GM18520 (cell line): ENCODE data around the gene TOMM40.
"Not testable (repeated sequence)": the region's sequence is repeated elsewhere in the genome, so short reads cannot be mapped to it uniquely, and the experiment has no call there.

ENCODE experiments used
- ATAC-seq: cut with Tn5 transposase; IDR thresholded peaks from one replicate; pipeline ENCODE4 v1.9.1; 2021; ENCODE audit not compliant: unreplicated experiment

Gene TOMM40

DNA sequence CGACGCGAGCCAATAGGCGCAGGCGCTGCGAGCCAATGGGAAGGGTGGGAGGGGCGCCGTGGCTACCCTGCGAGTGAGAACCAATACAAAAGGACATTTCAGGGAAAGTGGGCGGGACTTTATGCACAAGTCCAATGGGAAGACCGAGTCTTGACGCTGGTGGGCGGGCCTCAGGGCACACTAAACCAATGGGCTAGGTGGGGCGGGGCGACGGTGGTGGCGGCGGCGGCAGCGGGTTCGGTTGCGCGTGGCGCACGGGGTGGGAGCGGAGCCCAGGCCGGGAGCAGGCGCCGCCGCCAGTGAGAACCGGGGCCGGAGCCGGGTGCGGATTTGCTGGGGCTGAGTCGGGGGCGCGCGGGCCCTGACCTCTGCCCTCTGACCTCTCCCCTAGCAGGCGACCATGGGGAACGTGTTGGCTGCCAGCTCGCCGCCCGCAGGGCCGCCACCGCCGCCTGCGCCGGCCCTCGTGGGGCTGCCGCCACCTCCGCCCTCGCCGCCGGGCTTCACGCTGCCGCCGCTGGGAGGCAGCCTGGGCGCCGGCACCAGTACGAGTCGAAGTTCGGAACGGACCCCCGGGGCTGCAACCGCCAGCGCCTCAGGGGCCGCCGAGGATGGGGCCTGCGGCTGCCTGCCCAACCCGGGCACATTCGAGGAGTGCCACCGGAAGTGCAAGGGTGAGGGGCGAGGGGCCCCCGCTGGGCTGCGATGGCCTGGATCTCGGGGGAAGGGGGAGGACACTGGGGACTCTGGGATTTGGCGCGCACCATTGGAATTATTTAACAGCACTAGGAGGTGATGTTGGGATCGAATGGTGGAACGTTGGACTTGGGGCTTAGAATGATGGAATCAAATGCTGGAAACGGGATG lies at the start of gene TOMM40:
Gene TOMM40 (plus strand): TSS at position 239 of the 867 bp plus-strand sequence. CDS start 162 bp downstream, at position 401.
- ATAC-seq: no peak

DNA sequence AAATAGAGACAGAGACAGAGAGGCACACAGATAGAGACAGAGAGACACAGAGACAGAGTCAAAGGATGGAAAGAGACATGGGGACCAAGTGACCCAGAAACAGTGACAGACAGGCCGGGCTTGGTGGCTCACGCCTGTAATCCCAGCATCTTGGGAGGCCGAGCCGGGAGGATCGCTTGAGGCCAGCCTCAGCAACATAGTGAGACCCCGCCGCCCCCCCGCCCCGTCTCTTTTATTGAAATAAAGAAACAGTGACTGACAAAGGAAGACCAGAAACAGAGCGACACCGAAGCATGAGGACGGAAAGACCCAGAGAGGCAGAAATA lies 45.8 kb upstream of the TOMM40 start:
- no peak for ATAC-seq

DNA sequence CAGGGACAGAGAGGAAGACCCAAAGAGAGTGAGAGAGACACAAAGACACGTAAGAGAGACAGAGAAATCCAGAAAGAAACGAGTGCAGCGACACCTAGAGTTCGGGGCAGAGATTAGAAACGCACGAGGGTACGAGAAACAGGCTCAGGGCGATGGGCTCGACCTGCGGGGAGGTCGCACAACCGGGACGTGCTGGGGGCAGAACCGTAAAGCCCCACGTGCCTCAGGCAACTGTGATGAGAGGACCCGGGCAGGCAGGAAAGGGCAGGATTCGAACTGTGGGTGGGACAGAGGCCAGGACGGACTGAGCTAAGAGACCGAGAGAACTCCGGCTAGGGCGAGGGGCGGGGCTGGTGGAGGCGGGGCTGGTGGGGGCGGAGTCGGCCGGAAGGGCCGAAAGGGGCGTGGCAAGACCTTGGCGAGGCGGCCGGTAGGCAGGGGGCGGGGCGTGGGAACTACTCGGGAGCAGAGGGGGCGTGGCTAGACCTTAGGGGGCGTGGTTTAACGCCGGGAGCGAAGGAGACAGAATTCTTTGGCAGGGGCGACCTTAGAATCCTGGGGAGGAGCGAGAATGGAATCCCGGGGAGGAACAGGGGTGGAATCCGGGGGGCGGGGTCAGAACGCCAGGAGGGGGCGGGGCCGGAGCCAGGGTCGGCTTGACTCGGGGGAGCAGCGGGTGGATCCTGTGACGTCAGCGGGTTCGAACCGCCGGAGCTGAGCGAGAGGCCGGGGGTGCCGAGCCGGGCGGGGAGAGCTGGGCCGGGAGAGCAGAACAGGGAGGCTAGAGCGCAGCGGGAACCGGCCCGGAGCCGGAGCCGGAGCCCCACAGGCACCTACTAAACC lies 45.2 kb upstream of the TOMM40 start, which contains the start of gene NECTIN2:
Gene NECTIN2 (plus strand): TSS at position 686 of the 843 bp plus-strand sequence. CDS start 229 bp downstream, outside the sequence.
- no peak for ATAC-seq

GRCh38 chr19:44846455-44847143 lies 44.5 kb upstream of the TOMM40 start:
- no peak for ATAC-seq

DNA sequence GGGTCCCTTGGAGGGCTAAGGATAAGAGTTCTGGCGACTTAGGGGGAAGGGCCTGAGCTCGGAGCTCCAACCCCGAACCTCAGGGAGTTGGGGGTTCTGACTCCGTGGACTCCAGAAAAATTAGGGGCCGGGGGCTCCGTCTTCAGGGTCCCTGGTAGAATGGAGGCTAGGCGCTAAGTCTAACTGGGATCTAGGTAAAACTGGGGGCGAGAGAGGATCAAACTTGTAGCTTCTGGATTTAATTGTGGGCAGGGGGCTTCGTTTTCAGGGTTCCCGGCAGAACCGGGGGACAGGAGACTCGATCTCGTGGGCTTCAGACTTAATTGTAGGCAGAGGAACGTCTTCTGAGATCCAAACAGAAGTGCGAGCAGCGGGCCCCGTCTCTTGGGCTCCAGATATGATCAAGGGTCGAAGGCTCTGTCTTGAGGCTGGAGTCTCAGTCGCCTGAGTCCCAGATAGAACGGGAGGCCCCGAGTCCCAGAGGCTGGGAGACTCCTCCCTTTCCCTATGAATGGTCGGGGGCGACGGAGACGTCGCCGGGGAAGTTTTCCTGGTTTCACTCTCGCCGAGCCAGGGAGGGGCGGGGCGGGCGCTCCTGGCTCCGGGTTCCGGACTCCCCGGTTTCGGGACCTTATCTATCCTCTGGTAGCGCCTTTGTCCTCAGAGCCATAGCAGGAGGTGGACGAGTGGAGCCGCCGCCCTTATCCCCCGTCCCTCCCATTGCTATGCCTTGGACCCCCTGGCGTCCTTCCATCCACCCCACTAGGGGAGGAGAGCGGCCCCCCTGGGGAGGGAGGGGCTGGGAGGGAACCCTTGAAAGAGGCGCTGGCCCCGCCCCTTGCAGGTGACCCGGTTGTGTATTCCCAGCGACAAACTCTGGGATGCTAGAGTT lies 43.7 kb upstream of the TOMM40 start:
- no peak for ATAC-seq

- no peak for ATAC-seq
These were observed 42.8 kb upstream of the TOMM40 start for GRCh38 chr19:44848036-44848811.

- ATAC-seq: no peak
These were observed 42.1 kb upstream of the TOMM40 start for GRCh38 chr19:44848812-44849447.

GRCh38 chr19:44850641-44851109 lies 40.4 kb upstream of the TOMM40 start:
- no peak for ATAC-seq

DNA sequence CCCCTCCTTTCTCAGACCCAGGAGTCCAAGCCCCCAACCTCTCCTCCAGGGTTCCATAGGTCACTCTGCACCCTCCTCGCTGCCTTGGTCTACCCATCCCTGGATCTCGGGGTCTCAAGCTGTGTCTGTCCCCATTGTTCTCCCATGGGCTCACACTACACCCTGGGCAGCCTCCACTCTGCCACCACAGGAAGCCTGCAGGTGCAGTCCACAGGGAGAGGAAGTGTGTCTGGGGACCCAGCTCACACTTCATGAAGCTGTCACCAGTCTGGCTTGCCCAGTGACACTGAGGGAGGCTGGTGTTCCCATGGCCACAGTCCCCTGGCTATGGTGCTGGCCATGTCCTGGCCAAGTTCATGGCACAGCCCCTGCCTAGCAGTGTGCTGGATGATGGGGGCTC lies 39.6 kb upstream of the TOMM40 start:
- ATAC-seq: no peak

- ATAC-seq: no peak
These were observed 35.4 kb upstream of the TOMM40 start for GRCh38 chr19:44855606-44856005.

GRCh38 chr19:44856421-44857083 lies 34.5 kb upstream of the TOMM40 start:
- no peak for ATAC-seq

DNA sequence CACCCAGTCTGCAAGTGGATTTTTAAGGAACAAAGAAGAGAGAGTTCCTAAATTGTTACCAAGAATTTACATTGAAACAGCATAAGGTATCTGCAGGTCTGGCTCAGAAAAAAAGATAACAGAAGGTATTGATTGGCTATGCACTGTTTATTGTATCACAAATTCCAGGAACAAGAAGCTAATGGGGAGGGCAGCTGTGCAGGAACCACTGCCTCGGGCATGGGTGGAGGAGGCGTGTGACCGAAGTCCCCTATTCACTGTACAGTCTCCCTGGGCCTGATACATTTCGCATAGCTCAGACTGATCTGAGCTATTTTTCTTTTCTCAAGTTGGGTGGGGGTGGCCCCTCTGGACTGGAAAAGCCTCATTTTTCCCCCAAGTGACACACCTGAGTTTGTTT lies 33.2 kb upstream of the TOMM40 start:
- ATAC-seq: no peak

DNA sequence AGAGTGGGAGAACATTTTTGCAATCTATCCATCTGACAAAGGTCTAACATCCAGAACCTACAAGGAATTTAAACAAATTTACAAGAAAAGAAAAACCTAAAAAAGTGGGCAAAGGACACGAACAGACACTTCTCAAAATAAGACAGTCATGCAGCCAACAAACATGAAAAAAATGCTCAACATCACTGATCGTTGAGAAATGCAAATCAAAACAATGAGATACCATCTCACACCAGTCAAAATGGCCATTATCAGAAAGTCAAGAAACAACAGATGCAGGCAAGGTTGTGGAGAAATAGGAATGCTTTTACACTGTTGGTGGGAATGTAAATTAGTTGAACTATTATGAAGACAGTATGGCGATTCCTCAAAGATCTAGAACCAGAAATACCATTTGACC lies 29.5 kb upstream of the TOMM40 start:
- not testable (repeated sequence) for ATAC-seq

DNA sequence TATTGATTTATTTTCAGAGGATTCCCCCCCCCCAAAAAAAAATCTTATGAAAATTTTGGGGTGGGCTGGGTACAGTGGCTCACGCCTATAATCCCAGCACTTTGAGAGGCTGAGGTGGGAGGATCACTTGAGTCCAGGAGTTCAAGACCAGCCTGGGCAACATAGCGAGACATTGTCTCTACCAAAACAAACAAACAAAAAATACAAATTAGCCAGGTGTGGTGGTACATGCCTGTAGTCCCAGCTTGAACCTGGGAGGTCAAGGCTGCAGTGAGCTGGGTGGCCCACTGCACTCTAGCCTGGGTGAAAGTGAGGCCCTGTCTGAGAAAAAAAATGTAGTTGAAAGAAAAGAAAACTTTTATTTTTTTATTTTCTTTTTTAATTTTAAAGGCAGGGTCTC lies 27.1 kb upstream of the TOMM40 start:
- no peak for ATAC-seq

GRCh38 chr19:44865196-44865767 lies 25.8 kb upstream of the TOMM40 start:
- no peak for ATAC-seq

DNA sequence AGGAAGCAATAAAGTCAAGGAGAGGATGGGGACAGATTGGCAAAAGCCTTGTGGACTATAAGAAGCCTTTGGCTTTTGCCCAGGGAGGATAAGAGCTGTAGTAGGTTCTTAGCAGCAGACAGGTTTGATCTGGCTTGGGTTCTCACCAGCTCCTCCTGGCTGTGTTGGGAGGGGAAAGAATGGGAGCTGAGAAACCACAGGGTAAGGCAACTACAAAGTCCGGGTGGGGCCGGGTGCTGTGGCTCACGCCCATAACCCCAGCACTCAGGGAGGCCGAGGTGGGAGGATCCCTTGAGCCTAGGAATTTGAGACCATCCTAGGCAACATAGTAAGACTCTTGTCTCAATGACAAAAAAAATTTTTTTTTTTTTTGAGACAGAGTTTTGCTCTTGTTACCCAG lies 24.4 kb upstream of the TOMM40 start:
- no peak for ATAC-seq

- no peak for ATAC-seq
These were observed 23.5 kb upstream of the TOMM40 start for GRCh38 chr19:44867578-44867977.
